GM12878 (cell line): Measurements from ENCODE around the gene GCSAM. TPM values are rescaled to one million over a fixed set of nuclear protein-coding genes. Genes with fewer than 3 reads are reported as not detected.

Source experiments
- ATF2 ChIP-seq: IDR thresholded peaks from 2 replicates; pipeline ENCODE4 v1.6.1; 2012; ENCODE audit warnings: low read length, inconsistent platforms
- CREM ChIP-seq: IDR thresholded peaks from 2 replicates; pipeline ENCODE4 v1.6.1; 2014; ENCODE audit warnings: antibody characterized with exemption, low read depth
- DPF2 ChIP-seq: fragments of 450-650 bp; IDR thresholded peaks from 2 replicates; pipeline ENCODE4 v1.6.1; 2017; ENCODE audit warnings: mild to moderate bottlenecking
- EP300 ChIP-seq, 2 experiments: fragments of 150-350 bp in 1 of 2; IDR thresholded peaks; 2 replicates each; pipeline ENCODE4 v1.6.1; 2011 to 2012; ENCODE audit warnings: low read depth in 2 of 2, low read length in 2 of 2, borderline replicate concordance in 1 of 2, improper control_type of control experiment in 1 of 2, inconsistent platforms in 1 of 2; ENCODE audit not compliant: control insufficient read depth in 1 of 2
- JUND ChIP-seq: IDR thresholded peaks from 2 replicates; pipeline ENCODE4 v1.6.1; 2012; ENCODE audit warnings: low read depth, mild to moderate bottlenecking, low read length, improper control_type of control experiment, moderate library complexity
- NR2C2 ChIP-seq: IDR thresholded peaks from 2 replicates; pipeline ENCODE4 v1.6.1; 2011; ENCODE audit warnings: borderline replicate concordance, low read depth; ENCODE audit not compliant: control insufficient read depth, insufficient read length
- POLR2AphosphoS5 ChIP-seq: IDR thresholded peaks from 2 replicates; pipeline ENCODE4 v1.6.1; 2011; ENCODE audit warnings: mild to moderate bottlenecking, low read length, inconsistent platforms
- SIX5 ChIP-seq: IDR thresholded peaks from 2 replicates; pipeline ENCODE4 v1.6.1; 2011; ENCODE audit warnings: mild to moderate bottlenecking, low read depth, low read length, moderate library complexity; ENCODE audit not compliant: severe bottlenecking
- SMARCA5 ChIP-seq: fragments of 450-650 bp; IDR thresholded peaks from 2 replicates; pipeline ENCODE4 v1.6.1; 2017; ENCODE audit warnings: mild to moderate bottlenecking
- SPI1 ChIP-seq: IDR thresholded peaks from 2 replicates; pipeline ENCODE4 v1.6.1; 2011; ENCODE audit warnings: low read depth, mild to moderate bottlenecking, low read length, moderate library complexity, borderline replicate concordance; ENCODE audit not compliant: insufficient read depth
- STAT3 ChIP-seq: IDR thresholded peaks from 2 replicates; pipeline ENCODE4 v1.6.1; 2011; ENCODE audit warnings: low read depth, low read length, improper control_type of control experiment
- SUPT20H ChIP-seq: IDR thresholded peaks from 2 replicates; pipeline ENCODE4 v1.6.1; 2011; ENCODE audit warnings: low read depth, mild to moderate bottlenecking, low read length, moderate library complexity, borderline replicate concordance; ENCODE audit not compliant: control insufficient read depth
- SUZ12 ChIP-seq: fragments of 200-600 bp; sonication (generic); IDR thresholded peaks from one replicate; pipeline ENCODE4 v1.6.1; 2018; ENCODE audit warnings: antibody characterized with exemption, mild to moderate bottlenecking; ENCODE audit not compliant: unreplicated experiment
- TARDBP ChIP-seq: IDR thresholded peaks from 2 replicates; pipeline ENCODE4 v1.6.1; 2016; ENCODE audit warnings: borderline replicate concordance
- ZNF384 ChIP-seq: IDR thresholded peaks from 2 replicates; pipeline ENCODE4 v1.6.1; 2012; ENCODE audit warnings: low read depth, mild to moderate bottlenecking, low read length, improper control_type of control experiment, borderline replicate concordance
- ZNF592 ChIP-seq: fragments of 450-650 bp; IDR thresholded peaks from 2 replicates; pipeline ENCODE4 v1.6.1; 2017; ENCODE audit warnings: mild to moderate bottlenecking, moderate library complexity
- polyA plus RNA-seq, 11 experiments: library from polyadenylated mRNA; depleted of rRNA in 4 of 11; unstranded in 6 of 11; stranded (reverse) in 5 of 11; fragments of >200 nt; fragmentation: Nextera tagmentation in 4 of 11; fragmentation: Illumina TruSeq in 1 of 11; extraction: Ambion mirVana in 4 of 11; extraction: Trizol in 1 of 11; gene quantifications; 1 replicate in 1 of 11; 2 replicates in 10 of 11; pipeline versions ENCODE4 v1.2.1 to v1.2.3, GENCODE V29; 2011 to 2016; ENCODE audit warnings: inconsistent platforms in 2 of 11, missing spikeins in 2 of 11, low read depth in 1 of 11
- total RNA-seq, 4 experiments: library from RNA; depleted of rRNA in 3 of 4; stranded (reverse); fragments of >200 nt in 3 of 4; fragmentation: Illumina TruSeq in 1 of 4; extraction: Trizol in 1 of 4; gene quantifications; 2 replicates each; pipeline versions ENCODE4 v1.2.1 to v1.2.3, GENCODE V29; 2013 to 2021
- TF ChIP-seq, protein P1 (sequence below): IDR thresholded peaks from 2 replicates; pipeline ENCODE4 v1.6.1; 2011; ENCODE audit warnings: borderline replicate concordance, low read depth, mild to moderate bottlenecking, moderate library complexity, mixed read lengths, low read length; ENCODE audit not compliant: insufficient read depth; ENCODE audit errors: extremely low read length
- TF ChIP-seq, protein P2 (sequence below): IDR thresholded peaks from 2 replicates; pipeline ENCODE4 v1.6.1; 2012; ENCODE audit warnings: improper control_type of control experiment, low read depth, low read length; ENCODE audit not compliant: insufficient replicate concordance

GCSAM gene
- total and polyA plus RNA-seq, 10 of the 15 experiments (the other 5 are each of a cell fraction or from before 2014, with no cell fraction given), result 81.5 to 407 (median 107) TPM

DNA sequence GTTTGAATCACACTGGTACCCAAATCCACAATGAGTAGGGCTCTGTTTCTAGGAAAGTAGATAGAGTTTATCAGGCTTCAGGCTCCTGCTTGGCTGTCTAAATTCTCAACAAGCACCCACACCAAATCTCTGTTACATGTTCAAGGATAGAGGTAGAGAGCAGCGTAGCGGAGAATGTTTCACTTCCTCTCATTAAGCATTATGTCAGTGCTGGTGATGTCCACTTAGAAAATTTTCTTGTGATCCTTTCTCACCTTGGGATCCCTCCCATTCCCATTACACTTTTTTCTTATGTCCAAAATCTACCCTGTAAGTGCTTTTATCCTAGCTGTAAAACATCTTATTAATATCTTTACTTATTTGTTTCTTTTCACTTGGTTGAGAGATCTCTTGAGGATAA is 34.7 kb upstream of the GCSAM start (continued):
- TF ChIP-seq SPI1, result peak; percentile 99
- TF ChIP-seq POLR2AphosphoS5, result no peak
- 0 out of 2 replicates have a peak, but pooled peaks have one; percentile 37 for TF ChIP-seq STAT3
- no peak for TF ChIP-seq SUPT20H
- TF ChIP-seq ZNF592, result no peak
- TF ChIP-seq CREM, result peak; percentile 10; the same call in 1 of the 2 replicates
- no peak for TF ChIP-seq SIX5
- peak; percentile 62 for TF ChIP-seq DPF2
- no peak for TF ChIP-seq SMARCA5
- TF ChIP-seq, protein P1, sequence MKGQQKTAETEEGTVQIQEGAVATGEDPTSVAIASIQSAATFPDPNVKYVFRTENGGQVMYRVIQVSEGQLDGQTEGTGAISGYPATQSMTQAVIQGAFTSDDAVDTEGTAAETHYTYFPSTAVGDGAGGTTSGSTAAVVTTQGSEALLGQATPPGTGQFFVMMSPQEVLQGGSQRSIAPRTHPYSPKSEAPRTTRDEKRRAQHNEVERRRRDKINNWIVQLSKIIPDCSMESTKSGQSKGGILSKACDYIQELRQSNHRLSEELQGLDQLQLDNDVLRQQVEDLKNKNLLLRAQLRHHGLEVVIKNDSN, result no peak
- TF ChIP-seq ZNF384, result no peak
- TF ChIP-seq EP300 (IDR thresholded peaks at IDR 0.05; ENCODE audit: borderline replicate concordance in 1 of 2, control insufficient read depth in 1 of 2, low read depth in 2 of 2, low read length in 2 of 2), result peak; percentile 24 to 57; a peak in 2 of 4 replicates
- TF ChIP-seq, protein P2, sequence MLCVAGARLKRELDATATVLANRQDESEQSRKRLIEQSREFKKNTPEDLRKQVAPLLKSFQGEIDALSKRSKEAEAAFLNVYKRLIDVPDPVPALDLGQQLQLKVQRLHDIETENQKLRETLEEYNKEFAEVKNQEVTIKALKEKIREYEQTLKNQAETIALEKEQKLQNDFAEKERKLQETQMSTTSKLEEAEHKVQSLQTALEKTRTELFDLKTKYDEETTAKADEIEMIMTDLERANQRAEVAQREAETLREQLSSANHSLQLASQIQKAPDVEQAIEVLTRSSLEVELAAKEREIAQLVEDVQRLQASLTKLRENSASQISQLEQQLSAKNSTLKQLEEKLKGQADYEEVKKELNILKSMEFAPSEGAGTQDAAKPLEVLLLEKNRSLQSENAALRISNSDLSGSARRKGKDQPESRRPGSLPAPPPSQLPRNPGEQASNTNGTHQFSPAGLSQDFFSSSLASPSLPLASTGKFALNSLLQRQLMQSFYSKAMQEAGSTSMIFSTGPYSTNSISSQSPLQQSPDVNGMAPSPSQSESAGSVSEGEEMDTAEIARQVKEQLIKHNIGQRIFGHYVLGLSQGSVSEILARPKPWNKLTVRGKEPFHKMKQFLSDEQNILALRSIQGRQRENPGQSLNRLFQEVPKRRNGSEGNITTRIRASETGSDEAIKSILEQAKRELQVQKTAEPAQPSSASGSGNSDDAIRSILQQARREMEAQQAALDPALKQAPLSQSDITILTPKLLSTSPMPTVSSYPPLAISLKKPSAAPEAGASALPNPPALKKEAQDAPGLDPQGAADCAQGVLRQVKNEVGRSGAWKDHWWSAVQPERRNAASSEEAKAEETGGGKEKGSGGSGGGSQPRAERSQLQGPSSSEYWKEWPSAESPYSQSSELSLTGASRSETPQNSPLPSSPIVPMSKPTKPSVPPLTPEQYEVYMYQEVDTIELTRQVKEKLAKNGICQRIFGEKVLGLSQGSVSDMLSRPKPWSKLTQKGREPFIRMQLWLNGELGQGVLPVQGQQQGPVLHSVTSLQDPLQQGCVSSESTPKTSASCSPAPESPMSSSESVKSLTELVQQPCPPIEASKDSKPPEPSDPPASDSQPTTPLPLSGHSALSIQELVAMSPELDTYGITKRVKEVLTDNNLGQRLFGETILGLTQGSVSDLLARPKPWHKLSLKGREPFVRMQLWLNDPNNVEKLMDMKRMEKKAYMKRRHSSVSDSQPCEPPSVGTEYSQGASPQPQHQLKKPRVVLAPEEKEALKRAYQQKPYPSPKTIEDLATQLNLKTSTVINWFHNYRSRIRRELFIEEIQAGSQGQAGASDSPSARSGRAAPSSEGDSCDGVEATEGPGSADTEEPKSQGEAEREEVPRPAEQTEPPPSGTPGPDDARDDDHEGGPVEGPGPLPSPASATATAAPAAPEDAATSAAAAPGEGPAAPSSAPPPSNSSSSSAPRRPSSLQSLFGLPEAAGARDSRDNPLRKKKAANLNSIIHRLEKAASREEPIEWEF, result peak; percentile 29
- no peak for TF ChIP-seq SUZ12
- no peak for TF ChIP-seq TARDBP
- TF ChIP-seq NR2C2, result no peak
- TF ChIP-seq JUND, result no peak
- TF ChIP-seq ATF2, result peak; percentile 81
